ENCODE results near the gene PLEKHD1. TPM values are rescaled to one million over a fixed set of nuclear protein-coding genes. Genes with fewer than 3 reads are reported as not detected.
A peak's percentile ranks its signal among the peaks of the same experiment; 100 is the strongest.

Gene PLEKHD1
- total and polyA plus RNA-seq, 9 of the 15 experiments (the other 6 are each of a cell fraction or from before 2014, with no cell fraction given), result not detected

DNA sequence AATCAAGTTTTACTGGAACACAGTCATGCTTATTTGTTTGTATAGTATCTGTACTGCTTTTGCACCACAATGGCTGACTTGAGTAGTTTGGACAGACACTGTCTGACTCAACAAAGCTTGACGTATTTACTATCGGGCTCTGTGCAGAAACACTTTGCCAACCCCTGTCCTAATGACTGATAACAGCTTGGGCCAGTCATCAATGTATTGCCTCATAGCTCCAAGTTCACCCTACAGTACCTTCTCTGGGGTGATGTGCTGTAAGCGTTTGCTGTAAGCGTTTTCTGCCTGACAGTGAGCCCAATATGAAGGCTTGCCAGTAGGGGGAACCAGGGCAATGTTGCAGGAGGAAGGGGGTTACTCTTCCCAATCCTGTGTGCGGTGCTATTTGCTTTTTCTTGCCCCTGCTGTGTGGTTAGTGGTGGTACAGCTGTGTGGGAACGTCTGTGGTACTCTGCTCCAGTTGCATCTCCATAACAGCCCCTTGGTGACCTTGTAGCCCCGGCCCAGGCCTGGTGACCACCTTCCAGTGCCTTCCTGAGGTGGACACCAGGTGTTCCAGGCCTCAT lies 95.6 kb downstream of the PLEKHD1 start (continued):
- TF ChIP-seq, protein P1, sequence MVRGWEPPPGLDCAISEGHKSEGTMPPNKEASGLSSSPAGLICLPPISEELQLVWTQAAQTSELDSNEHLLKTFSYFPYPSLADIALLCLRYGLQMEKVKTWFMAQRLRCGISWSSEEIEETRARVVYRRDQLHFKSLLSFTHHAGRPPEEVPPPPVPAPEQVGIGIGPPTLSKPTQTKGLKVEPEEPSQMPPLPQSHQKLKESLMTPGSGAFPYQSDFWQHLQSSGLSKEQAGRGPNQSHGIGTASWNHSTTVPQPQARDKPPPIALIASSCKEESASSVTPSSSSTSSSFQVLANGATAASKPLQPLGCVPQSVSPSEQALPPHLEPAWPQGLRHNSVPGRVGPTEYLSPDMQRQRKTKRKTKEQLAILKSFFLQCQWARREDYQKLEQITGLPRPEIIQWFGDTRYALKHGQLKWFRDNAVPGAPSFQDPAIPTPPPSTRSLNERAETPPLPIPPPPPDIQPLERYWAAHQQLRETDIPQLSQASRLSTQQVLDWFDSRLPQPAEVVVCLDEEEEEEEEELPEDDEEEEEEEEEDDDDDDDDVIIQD (CRISPR knock-in tag; IDR thresholded peaks at IDR 0.05), result no peak
- TF ChIP-seq MTF1 (CRISPR knock-in tag; IDR thresholded peaks at IDR 0.05; ENCODE audit: borderline replicate concordance), result no peak
- peak; percentile 70 for TF ChIP-seq JUND (IDR thresholded peaks at IDR 0.05; ENCODE audit: borderline replicate concordance, low read depth, low read length)
- TF ChIP-seq JUND (tag; IDR thresholded peaks at IDR 0.05; ENCODE audit: borderline replicate concordance, low read depth, low read length), result peak; percentile 30; the same call in 1 of the 3 replicates
- TF ChIP-seq HMGN3 (IDR thresholded peaks at IDR 0.05; ENCODE audit: borderline replicate concordance, extremely low read depth, insufficient read length, low read depth, low read length), result no peak
- TF ChIP-seq, protein P2, sequence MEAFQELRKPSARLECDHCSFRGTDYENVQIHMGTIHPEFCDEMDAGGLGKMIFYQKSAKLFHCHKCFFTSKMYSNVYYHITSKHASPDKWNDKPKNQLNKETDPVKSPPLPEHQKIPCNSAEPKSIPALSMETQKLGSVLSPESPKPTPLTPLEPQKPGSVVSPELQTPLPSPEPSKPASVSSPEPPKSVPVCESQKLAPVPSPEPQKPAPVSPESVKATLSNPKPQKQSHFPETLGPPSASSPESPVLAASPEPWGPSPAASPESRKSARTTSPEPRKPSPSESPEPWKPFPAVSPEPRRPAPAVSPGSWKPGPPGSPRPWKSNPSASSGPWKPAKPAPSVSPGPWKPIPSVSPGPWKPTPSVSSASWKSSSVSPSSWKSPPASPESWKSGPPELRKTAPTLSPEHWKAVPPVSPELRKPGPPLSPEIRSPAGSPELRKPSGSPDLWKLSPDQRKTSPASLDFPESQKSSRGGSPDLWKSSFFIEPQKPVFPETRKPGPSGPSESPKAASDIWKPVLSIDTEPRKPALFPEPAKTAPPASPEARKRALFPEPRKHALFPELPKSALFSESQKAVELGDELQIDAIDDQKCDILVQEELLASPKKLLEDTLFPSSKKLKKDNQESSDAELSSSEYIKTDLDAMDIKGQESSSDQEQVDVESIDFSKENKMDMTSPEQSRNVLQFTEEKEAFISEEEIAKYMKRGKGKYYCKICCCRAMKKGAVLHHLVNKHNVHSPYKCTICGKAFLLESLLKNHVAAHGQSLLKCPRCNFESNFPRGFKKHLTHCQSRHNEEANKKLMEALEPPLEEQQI (IDR thresholded peaks at IDR 0.05), result no peak
- peak in 1 of 3 experiments; percentile 16 for TF ChIP-seq YY1 (IDR thresholded peaks at IDR 0.05; ENCODE audit: borderline replicate concordance in 1 of 3, control insufficient read depth in 1 of 3, extremely low read depth in 1 of 3, insufficient read depth in 3 of 3, insufficient read length in 1 of 3, insufficient replicate concordance in 2 of 3, low read depth in 1 of 3, low read length in 2 of 3)
- no peak for TF ChIP-seq BACH1 (tag; IDR thresholded peaks at IDR 0.05)
- TF ChIP-seq MAFF (IDR thresholded peaks at IDR 0.05; ENCODE audit: low read length), result no peak
- TF ChIP-seq POU5F1 (IDR thresholded peaks at IDR 0.05; ENCODE audit: borderline replicate concordance, low read depth, low read length, partially characterized antibody), result no peak
- 0 out of 2 replicates have a peak, but pooled peaks have one; percentile 9 for TF ChIP-seq KLF16 (IDR thresholded peaks at IDR 0.05)
- 0 out of 2 replicates have a peak, but pooled peaks have one; percentile 21 for TF ChIP-seq ETV5 (CRISPR knock-in tag; IDR thresholded peaks at IDR 0.05; ENCODE audit: low read depth)
- TF ChIP-seq ZNF12 (CRISPR knock-in tag; IDR thresholded peaks at IDR 0.05), result no peak
- TF ChIP-seq MYBL2 (IDR thresholded peaks at IDR 0.05; ENCODE audit: low read depth), result no peak
- TF ChIP-seq MYBL2 (CRISPR knock-in tag; IDR thresholded peaks at IDR 0.05; ENCODE audit: borderline replicate concordance), result no peak
- TF ChIP-seq, protein P3, sequence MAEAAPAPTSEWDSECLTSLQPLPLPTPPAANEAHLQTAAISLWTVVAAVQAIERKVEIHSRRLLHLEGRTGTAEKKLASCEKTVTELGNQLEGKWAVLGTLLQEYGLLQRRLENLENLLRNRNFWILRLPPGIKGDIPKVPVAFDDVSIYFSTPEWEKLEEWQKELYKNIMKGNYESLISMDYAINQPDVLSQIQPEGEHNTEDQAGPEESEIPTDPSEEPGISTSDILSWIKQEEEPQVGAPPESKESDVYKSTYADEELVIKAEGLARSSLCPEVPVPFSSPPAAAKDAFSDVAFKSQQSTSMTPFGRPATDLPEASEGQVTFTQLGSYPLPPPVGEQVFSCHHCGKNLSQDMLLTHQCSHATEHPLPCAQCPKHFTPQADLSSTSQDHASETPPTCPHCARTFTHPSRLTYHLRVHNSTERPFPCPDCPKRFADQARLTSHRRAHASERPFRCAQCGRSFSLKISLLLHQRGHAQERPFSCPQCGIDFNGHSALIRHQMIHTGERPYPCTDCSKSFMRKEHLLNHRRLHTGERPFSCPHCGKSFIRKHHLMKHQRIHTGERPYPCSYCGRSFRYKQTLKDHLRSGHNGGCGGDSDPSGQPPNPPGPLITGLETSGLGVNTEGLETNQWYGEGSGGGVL (CRISPR knock-in tag; IDR thresholded peaks at IDR 0.05), result no peak
- TF ChIP-seq ZBTB1 (CRISPR knock-in tag; IDR thresholded peaks at IDR 0.05; ENCODE audit: borderline replicate concordance, low read depth), result no peak
- no peak for TF ChIP-seq ERF (CRISPR knock-in tag; IDR thresholded peaks at IDR 0.05)
- no peak for TF ChIP-seq PML (IDR thresholded peaks at IDR 0.05; ENCODE audit: low read length)
- peak; percentile 37; the same call in 1 of the 2 replicates for TF ChIP-seq EP300 (IDR thresholded peaks at IDR 0.05; ENCODE audit: low read length)
- no peak for TF ChIP-seq ZNF764 (CRISPR knock-in tag; IDR thresholded peaks at IDR 0.05; ENCODE audit: low read depth)
- no peak for TF ChIP-seq POLR2H (tag; IDR thresholded peaks at IDR 0.05; ENCODE audit: low read depth)
- TF ChIP-seq ZNF408 (CRISPR knock-in tag; IDR thresholded peaks at IDR 0.05; ENCODE audit: low read depth), result no peak

Data from K562 (cell line).